Activated CD4-positive, CD25-positive, alpha-beta regulatory T cell (primary cell): Measurements from ENCODE around the gene PDS5B.
"Not testable (repeated sequence)": the region's sequence is repeated elsewhere in the genome, so short reads cannot be mapped to it uniquely, and the experiment has no call there.

ENCODE experiments used
- DNase-seq, 4 experiments: peaks; one replicate each; lab custom pipeline; 2025; lab: John Stamatoyannopoulos, UW

Gene PDS5B, protein sequence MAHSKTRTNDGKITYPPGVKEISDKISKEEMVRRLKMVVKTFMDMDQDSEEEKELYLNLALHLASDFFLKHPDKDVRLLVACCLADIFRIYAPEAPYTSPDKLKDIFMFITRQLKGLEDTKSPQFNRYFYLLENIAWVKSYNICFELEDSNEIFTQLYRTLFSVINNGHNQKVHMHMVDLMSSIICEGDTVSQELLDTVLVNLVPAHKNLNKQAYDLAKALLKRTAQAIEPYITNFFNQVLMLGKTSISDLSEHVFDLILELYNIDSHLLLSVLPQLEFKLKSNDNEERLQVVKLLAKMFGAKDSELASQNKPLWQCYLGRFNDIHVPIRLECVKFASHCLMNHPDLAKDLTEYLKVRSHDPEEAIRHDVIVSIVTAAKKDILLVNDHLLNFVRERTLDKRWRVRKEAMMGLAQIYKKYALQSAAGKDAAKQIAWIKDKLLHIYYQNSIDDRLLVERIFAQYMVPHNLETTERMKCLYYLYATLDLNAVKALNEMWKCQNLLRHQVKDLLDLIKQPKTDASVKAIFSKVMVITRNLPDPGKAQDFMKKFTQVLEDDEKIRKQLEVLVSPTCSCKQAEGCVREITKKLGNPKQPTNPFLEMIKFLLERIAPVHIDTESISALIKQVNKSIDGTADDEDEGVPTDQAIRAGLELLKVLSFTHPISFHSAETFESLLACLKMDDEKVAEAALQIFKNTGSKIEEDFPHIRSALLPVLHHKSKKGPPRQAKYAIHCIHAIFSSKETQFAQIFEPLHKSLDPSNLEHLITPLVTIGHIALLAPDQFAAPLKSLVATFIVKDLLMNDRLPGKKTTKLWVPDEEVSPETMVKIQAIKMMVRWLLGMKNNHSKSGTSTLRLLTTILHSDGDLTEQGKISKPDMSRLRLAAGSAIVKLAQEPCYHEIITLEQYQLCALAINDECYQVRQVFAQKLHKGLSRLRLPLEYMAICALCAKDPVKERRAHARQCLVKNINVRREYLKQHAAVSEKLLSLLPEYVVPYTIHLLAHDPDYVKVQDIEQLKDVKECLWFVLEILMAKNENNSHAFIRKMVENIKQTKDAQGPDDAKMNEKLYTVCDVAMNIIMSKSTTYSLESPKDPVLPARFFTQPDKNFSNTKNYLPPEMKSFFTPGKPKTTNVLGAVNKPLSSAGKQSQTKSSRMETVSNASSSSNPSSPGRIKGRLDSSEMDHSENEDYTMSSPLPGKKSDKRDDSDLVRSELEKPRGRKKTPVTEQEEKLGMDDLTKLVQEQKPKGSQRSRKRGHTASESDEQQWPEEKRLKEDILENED (N-terminal part only)

DNA sequence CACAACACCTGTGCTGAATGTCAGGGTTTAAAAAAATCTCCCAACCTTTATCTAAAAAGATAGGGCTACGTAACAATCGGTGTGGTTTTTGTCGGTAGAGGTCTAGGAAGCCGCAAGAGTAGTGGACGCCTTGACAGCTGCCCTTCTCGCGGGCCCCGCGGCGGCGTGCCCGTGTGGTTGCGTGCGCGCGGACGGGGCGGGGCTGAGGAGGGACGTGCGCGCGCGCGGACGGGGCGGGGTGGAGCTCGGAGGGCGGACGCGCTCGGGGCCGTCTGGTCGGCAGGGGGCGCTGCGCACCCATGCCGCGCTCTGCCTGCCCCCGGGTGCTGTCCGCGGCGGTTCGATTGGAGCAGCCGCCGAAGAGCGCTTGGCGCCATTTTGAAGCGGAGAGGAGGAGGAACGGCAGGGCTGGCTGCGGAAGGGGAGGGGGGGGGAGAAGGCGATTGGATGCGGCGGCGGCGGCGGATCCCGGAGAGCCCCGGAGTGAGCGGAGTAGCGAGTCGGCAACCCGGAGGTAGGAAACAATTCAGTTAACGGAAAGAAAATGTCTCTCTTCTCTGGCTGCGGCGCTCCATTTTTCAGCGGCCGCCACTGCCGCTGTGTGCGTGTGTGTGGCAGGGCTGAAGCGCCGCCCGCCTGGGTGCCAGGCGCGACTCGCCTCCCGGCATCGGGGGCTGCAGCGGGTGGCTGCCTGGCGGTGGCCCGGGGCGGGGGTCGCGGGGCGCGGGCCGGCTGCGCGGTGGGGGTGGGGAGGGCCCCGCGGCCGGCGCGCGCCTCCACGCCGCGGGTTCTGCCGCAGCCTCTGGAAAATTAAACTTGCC is at the start of gene PDS5B:
Gene PDS5B, plus strand, starts transcription at position 373 of the 821 bp plus-strand sequence. CDS start 62,321 bp downstream, outside the sequence.
- peak; percentile 90 to 96 (median 92) for DNase-seq

DNA sequence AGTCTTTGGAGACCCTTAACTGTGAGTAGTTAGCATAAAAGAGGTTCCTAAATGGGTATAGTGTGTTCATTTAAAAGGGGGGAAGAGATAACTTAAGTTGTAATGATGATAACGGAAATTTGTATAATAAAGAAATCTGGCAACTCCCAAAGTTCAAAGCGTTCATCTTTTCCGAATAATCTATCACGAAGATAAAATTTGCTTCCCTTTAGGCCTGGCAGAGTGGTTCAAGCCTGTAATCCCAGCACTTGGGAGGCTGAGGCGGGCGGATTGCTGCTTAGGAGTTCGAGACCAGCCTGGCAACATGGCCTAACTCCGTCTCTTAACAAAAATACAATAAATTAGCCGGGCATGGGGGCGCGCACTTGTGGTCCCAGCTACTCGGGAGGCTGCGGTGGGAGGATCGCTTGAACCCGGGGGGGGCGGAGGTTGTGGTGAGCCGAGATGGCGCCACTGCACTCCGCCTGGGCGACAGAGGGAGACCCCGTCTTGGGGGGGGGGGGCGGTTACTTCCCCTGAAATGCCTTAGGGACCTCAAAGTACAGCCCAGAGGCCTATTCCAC is 48.6 kb upstream of the PDS5B start:
- peak in 3 of 4 experiments; percentile 5 to 15 (median 7) for DNase-seq

DNA sequence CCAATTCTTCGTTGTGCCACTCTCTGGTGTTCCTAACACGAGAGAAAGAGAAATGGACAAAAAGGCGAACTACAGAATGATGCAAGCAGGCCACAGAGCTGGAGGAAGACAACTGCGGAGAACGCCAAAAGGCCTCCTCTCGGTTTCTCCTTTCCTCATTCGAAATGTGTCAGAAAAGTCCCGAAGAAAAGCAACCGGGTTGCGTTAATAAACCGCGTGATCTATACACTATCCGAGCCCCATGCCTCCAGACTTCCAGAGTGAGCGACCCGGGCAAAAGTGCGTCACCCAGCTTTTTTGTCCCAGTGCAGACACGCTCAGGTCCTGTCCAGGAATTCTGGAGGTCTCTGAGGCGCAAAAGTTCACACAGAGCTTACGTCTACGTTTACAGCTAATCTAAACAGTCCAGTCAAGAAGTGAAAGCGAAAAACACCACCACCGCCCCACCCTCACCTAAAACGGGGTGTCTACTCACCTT is 48.1 kb upstream of the PDS5B start:
- DNase-seq = peak; percentile 37 to 64 (median 50)

DNA sequence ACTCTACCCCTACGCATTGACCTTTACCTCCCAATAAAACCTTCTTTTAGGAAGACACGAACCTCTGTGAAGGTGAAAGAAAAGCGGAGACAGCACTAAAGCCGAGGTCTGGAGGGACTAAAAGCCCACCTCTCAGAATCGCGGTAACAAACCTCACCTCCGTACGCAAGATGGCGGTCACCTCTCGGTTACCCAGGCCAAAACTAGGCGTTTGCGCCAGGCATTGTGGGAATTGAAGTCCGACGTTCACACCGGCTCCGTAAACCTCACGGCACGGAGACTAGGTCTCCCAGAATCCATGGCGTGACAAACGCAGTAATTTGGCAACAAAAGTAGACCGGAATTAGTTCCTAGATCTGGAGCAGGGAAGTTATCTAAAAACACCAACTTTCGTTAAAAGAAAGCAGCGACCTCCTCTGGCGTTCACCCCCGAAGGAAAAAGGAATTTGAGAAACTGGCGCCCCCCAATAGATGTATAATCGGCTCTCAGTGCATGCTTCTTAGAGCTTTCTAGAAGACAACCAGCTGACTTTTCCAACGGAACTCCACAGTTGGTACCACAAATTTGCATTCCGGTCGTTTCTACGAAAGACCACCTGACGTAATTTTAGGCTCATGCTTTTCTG is 47.5 kb upstream of the PDS5B start, which contains the start of gene N4BP2L2:
Gene N4BP2L2, minus strand, starts transcription at position 175 of the 626 bp plus-strand sequence. CDS start 1,768 bp downstream, outside the sequence.
- DNase-seq = peak; percentile 62 to 82 (median 76)

DNA sequence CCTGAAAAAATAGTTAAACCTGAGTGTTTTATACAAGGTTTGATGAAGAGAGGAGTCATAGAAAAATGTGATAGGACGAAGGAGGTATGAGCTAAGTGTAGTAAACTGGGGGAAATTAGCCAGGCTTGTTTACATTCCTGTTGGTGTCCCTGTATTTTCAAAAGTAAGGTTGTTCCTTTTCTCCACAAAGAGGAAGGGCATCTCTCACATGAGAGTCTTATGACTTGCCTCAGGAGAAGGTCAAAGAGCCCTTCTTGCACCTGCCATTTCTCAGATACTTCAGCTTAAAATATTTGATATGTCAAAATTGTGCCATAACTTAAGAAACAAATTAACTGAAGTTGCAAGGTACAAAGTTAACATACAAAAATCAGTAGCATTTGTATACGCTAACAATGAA is 44.0 kb upstream of the PDS5B start:
- DNase-seq = no peak

DNA sequence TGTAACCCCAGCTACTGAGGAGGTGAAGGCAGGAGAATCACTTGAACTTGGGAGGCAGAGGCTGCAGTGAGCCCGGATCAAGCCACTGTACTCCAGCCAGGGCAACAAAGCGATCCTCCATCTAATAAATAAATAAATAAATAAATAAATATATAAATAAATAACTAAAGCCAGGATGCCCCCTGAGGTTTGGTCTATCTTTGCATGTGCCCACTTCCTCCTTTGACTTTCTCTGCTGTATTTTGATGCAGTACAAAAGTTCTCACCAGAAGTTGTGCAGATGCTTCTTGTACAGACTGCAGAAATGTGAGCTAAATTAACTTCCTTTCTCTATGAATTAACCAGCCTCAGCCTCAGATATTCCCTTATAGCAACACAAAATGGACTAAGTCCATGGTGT is 41.2 kb upstream of the PDS5B start:
- no peak for DNase-seq

DNA sequence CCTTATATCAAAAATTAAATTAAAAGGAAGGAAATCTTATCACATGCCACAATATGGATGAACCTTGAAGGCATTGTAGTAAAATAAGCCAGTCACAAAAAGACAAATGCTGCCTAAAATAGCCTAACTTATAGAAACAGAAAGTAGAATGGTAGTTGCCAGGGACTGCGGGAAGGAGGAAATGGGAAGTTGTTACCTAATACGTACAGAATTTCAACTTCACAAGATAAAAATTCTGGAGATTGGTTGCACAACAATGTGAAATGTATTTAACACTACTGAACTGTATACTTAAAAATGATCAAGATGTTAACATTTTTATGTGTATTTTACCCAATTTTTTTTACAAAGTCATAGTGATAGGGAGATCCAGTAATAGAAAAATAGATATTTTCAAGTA is 37.4 kb upstream of the PDS5B start:
- no peak for DNase-seq

DNA sequence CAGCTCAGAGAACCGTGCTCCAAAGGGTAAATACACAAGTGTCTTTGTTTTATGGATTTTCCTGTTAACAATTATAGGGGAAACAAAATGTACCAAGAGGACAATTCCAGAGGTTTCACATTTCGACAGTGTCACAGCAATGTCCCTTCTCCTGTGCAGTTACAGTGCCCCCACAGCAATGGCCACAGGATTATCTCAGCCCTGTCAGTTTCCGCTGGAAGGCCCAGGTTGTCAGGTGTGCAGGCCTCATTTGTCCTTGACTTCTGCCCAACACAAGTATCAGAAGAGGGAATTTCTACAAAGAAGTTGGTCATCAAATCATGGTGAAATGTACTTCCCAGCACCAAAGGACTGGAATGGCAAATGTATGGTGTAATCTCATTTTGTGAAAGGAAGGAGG is 36.5 kb upstream of the PDS5B start:
- DNase-seq = no peak

DNA sequence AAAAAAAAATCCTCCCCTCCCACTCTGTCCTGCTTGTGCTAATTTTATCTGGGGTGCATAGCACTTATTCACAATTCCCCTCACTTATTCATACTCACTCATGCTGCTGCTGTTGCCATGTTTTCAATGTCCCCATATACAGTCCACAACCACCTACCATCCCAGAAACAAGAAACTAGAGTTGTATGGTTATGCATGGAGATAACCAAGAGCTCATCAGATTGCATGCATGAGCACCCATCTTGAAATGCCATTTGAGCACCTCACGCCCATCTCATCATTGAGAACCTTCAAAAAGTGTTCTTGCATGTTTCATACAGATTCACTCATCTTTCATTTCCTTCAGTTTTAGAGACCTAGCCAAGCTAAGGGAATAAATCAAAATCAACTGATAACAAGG is 32.5 kb upstream of the PDS5B start:
- no peak for DNase-seq

DNA sequence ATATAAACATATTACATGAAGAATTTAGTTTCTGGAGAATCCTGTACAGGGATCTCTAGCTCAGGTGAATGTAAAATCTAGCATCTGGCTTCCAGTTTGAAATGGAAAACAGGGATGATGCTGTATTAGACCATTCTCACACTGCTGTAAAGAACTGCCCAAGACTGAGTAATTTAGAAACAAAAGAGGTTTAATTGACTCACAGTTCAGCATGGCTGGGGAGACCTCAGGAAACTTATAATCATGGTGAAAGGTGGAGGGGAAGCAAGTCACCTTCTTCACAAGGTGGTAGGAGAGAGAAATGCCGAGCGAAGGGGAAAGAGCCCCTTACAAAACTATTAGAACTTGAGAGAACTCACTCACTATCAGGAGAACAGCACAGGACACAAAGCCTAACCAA is 30.6 kb upstream of the PDS5B start:
- DNase-seq = no peak

DNA sequence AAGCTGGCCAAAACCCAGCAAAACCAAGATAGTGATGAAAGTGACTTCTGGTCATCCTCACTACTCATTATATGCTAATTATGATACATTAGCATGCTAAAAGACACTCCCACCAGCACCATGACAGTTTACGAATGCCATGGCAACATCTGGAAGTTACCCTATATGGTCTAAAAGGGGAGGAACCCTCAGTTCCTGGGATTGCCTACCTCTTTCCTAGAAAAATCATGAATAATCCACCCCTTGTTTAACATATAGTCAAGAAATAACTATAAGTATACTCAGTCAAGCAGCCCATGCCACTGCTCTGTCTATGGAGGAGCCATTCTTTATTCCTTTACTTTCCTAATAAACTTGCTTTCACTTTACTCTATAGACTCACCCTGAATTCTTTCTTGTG is 25.4 kb upstream of the PDS5B start:
- not testable (repeated sequence) for DNase-seq

DNA sequence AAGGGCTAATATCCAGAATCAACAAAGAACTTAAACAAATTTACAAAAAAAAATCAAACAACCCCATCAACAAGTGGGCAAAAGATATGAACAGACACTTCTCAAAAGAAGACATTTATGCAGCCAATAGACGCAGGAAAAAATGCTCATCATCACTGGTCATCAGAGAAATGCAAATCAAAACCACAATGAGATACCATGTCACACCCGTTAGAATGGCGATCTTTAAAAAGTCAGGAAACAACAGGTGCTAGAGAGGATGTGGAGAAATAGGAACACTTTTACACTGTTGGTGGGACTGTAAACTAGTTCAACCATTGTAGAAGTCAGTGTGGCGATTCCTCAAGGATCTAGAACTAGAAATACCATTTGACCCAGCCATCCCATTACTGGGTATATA is 10.6 kb upstream of the PDS5B start:
- not testable (repeated sequence) for DNase-seq

DNA sequence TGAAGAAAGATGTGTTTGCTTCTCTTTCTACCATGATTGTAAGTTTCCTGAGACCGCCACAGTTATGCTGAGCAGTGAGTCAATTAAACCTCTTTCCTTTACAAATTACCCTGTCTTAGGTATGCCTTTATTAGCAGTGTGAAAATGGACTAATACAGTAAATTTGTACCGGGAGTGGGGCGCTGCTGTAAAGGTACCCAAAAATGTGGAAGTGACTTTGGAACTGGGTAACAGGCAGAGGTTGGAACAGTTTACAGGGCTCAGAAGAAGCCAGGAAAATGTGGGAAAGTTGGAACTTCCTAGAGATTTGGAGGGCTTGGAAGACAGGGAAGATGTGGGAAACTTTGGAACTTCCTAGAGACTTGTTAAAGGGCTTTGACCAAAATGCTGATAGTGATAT is 9.2 kb upstream of the PDS5B start:
- DNase-seq = no peak

DNA sequence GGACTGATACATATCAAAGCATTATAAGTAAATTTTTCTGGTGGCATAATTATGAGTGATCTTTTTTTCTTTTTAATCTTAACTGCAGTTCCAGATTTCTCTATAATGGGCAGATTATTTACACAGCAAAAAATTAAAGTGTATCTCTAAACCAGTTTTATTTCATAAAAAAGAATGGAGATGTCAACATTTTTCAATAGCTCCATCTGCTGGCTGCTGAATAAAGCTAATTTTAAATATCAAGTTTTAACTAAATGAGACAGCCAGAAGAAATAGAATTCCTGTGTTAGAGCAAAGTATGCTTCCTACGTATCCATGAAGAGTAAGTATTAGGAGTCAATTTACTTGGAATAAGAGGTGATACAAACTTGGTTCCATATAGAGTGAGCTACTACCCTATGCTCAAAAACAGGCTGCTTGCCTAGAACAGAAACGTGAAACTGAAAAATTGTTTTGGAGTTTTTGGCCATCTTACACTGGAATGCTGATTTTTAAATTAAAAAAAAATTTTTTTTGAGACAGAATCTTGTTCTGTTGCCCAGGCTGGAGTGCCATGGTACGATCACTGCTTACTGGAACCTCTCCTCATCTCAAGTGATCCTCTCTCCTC is 5.0 kb upstream of the PDS5B start:
- DNase-seq = no peak

DNA sequence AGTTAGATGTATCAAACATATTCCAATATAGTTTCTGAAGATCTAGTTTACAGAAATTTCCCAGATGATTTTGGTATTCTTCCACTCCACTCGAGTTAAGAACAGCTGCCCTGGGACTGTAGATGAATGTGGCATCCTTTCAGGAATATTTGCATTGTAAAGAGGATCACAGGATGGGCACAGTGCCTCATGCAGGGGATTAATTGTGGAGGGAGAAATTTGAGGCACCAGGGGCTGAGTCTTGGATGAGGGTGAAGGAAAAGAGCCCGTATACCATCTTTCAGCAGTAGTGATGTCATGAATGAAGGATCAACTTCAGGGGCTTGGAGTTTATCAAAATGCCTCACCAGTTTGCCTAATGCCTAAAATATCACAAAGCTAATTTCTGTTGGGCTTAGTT is 4.0 kb upstream of the PDS5B start:
- no peak for DNase-seq

DNA sequence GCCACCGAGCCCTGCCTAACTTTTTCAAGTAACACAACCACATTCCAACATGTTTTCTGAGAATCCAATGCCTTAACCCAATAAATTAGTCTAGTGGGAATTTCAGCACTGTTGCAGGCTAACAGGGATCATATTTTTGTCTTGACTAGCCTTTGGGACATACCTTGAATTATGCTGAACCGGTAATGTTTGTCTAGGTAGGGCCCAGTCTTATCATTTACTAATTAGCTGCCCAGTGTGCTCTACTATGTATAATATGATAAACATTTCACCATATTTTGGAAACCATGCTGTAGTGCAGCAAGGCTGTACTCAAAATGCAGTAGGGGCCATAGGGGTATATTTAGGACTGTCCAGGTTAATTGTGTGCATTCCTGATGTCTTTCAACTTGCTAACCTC is 3.3 kb upstream of the PDS5B start:
- no peak for DNase-seq

DNA sequence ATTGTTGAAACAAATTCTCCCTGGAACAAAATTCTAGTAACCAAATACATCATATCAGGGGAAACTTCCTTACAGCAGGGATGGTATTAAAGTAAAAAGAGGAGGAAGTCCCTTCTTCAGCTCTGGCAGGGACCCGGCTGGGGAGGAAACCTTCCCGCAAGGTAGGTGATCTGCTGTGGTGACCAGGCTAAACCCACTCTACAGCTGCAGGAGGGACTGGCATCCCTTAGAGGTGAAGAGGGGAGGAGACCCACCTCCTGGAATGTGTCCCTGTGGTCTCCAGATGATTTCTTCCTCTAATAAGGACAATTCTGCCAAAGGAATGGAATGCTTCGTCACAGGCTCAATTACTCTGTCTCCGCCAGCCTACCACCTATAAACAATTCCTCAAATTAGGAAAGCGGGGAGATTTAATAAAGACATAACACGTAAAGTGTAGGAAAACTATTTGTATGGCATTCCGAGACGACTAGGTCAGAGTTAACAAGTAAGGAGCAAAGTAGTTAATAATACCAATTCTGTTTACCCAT is 637 bp upstream of the PDS5B start:
- no peak for DNase-seq

DNA sequence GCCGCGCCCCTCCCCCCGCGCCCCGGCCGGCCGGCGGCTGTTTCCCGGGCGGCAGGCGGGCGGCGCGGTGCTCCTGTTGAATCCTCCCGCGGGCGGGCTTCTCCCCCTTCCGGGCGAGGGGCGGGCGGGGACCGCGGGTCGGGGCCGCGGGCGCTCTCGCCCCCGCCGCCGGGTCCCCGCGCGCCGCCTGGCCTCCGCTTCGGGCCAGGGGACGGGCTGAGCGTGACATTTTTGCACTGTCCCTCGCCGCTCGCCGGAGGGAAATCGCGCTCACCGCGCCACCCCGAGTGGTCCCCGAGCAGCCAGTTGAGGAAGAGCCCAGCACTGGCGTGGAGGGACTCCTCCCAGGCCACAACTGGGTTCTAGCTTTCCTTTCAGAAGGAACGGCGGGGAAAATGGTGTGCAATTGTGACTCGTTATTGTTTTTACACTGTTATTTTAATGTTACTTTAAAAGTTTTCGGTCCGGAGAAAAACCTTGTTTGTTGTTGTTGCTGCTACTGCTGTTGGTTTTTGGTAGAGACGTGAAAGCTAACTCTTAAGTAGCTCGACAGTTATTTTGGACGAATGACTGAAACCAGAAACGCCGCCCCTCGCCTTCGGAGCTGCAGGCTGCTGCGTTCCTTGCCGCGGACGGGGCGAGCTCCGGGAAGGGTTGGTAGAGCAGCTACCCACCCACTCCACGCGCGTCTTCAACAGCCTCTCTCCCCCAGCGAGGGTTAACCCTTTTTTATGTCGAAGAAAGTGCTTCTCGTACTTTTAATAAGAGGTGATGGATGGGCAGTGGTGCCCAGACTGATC is 959 bp downstream of the PDS5B start:
- peak; percentile 11 to 33 (median 18) for DNase-seq

DNA sequence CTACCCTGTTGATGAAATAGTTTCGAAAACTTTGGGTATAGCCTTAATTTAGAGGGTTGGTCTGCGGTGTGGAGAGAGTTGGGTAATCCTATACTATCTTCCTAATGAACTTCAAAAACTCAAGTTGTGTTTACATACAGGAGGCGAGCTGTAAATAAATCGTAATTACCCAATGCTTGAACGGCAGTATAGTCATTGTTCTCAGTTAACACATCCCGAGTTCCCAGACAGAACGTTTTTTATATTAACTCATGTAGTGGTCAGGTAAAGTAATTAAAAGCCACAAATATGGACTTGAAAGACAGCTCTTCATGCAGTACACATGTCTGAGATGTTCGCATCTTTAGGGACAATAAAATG is 1.5 kb downstream of the PDS5B start:
- DNase-seq = no peak
